RPMI7951 (cell line): ENCODE results near the gene STIL. TPM values are rescaled to one million over a fixed set of nuclear protein-coding genes. Genes with fewer than 3 reads are reported as not detected.
"Not testable (repeated sequence)": the region's sequence is repeated elsewhere in the genome, so short reads cannot be mapped to it uniquely, and the experiment has no call there.

ENCODE experiments used
- DNase-seq: peaks from one replicate; pipeline ENCODE4 v3.0.0-alpha.2; 2012; ENCODE audit warnings: low read depth
- total RNA-seq: library from RNA; depleted of rRNA; stranded (reverse); fragments of >200 nt; shearing (Covaris generic); gene quantifications from 2 replicates; pipeline ENCODE4 v1.2.3, GENCODE V29; 2014

Gene STIL
- total RNA-seq, 1 experiment from 2014 or later: 38.8 TPM

GRCh38 chr1:47319968-47320367 is 6.0 kb upstream of the STIL start:
- not testable (repeated sequence) for DNase-seq

DNA sequence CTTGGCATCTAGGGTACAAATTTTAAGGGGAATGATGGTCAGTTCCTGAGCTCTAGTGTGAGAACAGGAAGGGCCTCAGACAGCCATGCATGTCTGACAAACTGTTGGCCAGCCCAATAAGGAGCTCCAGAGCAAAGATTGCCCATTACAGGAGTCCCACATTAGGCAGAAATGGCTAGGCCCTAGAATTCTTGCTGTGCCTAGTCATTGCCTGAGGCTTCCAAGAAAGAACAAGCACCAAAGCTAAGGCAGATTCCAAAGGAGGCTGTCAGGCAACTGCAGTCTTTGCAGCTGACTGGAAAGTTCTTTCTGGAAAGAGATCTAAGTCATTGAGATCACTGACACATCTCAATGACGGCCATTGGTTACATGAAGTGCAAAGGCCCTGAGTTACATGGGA is 3.9 kb upstream of the STIL start:
- DNase-seq: peak; percentile 54

DNA sequence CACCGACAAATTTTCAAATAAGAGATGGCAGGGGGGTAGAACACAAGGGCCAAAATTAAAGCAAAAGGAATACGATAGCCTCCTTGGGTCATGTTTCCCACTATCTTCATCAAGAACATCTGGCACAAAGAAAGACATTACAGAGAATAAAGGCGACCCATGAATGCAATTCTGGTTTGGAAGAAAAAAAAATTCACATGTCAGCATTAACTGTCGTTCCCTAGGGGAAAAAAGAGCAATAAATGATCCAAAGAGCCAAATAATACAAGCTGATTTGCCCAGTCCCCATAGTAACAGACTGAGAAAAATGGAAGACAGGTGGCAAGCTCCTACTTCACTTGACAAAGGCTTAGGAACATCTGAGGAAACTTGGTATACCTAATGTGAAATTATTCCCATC is 4.5 kb downstream of the STIL start:
- no peak for DNase-seq

GRCh38 chr1:47302472-47302871 is 11.5 kb downstream of the STIL start:
- DNase-seq: no peak

- DNase-seq: no peak
Observed at GRCh38 chr1:47298025-47298699, 15.8 kb downstream of the STIL start.

- no peak for DNase-seq
Observed at GRCh38 chr1:47295579-47295978, 18.4 kb downstream of the STIL start.

DNA sequence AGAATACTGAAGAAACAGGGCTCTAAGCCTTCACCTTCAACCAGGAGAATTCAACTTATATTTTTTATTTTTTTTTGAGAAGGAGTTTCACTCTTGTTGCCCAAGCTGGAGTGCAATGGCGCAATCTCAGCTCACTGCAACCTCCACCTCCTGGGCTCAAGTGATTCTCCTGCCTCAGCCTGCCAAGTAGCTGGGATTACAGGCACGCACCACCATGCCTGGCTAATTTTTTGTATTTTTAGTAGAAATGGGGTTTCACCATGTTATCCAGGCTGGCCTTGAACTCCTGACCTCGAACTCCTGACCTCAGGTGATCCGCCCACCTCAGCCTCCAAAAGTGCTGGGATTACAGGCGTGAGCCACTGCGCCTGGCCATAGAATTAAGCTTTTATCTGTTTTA is 19.1 kb downstream of the STIL start:
- not testable (repeated sequence) for DNase-seq

GRCh38 chr1:47288116-47288515 is 25.8 kb downstream of the STIL start:
- DNase-seq: not testable (repeated sequence)

GRCh38 chr1:47280142-47280541 is 33.8 kb downstream of the STIL start:
- DNase-seq: peak; percentile 4

- no peak for DNase-seq
Observed at GRCh38 chr1:47276850-47277249, 37.1 kb downstream of the STIL start.

DNA sequence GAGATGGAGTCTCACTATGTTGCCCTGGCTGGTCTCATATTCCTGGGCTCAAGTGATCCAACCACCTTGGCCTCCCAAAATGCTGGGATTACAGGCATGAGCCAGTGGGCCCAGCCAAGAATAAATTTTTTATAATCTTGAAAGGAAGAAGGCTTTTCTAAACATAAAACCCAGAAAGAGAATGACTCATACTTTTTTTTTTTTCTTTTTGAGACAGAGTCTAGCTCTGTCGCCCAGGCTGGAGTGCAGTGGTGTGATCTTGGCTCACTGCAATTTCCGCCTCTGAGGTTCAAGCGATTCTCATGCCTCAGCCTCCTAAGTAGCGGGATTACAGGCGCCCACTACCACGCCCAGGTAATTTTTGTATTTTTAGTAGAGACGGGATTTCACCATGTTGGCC is 38.1 kb downstream of the STIL start:
- DNase-seq: not testable (repeated sequence)

DNA sequence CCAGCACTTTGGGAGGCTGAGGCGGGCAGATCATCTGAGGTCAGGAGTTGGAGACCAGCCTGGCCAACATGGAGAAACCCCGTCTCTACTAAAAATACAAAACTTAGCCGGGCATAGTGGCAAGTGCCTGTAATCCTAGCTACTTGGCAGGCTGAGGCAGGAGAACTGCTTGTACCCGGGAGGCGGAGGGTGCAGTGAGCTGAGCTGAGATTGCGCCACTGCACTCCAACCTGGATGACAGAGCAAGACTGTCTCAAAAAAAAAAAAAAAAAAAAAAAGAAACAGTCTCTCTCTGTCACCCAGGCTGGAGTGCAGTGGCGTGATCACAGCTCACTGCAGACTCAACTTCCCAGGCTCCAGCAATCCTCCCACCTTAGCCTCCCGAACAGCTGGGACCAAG is 48.4 kb downstream of the STIL start:
- not testable (repeated sequence) for DNase-seq

DNA sequence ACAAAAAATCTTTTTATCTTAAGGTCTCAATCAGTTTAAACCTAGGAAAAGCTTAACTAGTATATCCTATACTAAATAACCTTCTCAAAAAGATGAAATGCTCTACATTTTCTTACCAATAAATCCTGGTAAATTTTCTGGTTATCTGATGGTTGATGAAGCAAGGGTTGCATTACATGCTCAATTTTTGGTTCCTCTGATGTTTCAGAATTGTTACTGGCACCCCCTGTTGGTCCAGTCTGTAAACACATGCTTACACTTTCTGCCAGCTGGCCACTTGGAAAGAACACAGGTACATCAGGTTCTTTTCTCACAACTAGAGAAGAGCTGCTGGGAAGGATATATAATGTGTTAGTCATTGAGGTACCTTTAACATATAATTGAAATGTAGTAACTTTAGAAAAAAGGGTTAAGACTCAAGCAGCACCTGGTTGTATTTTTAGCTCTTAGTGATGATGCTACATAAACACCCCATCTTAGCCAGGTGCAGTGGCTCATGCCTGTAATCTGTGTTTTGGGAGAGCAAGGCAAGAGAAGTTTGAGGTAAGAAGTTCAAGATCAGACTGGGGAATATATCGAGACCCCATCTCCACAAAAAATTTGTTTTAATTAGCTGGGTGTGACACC is 51.0 kb downstream of the STIL start:
- peak; percentile 31 for DNase-seq

GRCh38 chr1:47257224-47257623 is 56.7 kb downstream of the STIL start:
- no peak for DNase-seq

- no peak for DNase-seq
Observed at GRCh38 chr1:47252795-47253194, 61.2 kb downstream of the STIL start.

DNA sequence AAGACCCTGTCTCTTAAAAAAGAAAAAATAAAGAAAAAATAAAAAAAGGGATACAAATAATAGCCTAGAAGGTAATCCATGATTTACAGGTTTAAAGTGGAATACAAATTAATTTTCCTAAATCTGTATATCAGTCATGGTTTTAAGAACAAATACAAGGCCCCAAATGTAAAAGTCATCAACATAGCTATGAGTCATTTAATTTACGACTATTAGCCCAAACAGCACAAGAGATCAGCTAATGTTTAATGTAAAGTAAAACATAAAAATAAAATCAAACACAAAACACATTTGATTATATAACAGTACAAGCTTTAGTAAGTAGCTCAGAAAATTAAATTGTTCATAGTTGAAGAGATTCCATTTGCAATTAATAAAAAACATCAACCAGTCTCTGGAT is 61.6 kb downstream of the STIL start:
- DNase-seq: no peak

- DNase-seq: no peak
Observed at GRCh38 chr1:47249755-47250154, 64.2 kb downstream of the STIL start.

GRCh38 chr1:47244339-47244862 is 69.5 kb downstream of the STIL start:
- no peak for DNase-seq

- no peak for DNase-seq
Observed at GRCh38 chr1:47243910-47244309, 70.0 kb downstream of the STIL start.

DNA sequence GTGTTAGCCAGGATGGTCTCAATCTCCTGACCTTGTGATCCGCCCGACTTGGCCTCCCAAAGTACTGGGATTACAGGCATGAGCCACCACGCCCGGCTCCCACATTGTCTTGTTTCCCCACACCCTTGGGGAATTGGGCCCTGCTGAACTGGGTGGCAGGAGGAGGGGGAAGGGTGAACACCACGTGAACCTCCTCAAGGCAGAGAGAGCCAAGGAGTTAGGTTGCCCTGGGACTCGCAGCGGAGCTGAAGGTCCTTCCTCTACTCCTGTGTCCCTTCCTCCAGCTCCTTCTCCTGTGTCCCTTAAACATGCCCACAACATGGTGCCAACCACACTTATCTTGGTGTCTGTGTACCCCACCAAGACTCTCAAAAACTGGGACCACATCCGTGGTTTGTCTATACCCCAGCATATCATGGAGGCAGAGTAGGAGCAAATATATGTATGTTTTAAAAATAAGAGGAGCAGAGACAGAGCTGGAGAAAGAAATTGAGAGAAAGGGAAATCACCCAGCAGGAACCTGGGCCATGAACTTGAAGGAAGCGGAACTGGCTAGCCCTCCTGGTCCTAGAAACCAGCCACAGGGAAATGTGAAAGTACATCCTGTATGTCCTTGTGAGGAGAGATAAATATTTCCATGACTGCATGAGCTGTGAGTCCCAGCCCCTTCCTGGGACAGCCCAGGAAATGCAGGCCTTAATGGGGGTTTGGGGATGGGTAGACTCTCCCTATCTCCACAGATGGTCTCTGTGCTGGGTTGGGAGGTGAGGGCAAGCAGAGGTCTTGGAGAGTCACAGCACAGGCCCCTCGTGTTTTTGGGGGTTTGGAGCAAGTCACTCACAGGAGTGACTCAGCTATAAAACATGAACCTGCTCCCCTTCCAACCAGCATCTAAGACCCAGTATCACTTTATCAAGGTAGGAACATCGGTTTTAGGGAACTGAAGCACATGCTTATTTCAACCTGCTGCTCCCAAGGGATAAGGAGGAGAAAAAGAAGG is 72.5 kb downstream of the STIL start:
- DNase-seq: no peak

GRCh38 chr1:47238935-47239592 is 74.9 kb downstream of the STIL start:
- DNase-seq: no peak

GRCh38 chr1:47235806-47236205 is 78.1 kb downstream of the STIL start:
- no peak for DNase-seq
